HG03097 (cell line): ENCODE data around the gene ACACA.

ENCODE experiments used
- ATAC-seq: cut with Tn5 transposase; IDR thresholded peaks from one replicate; pipeline ENCODE4 v1.9.1; 2021; ENCODE audit not compliant: unreplicated experiment, low FRiP score

ACACA gene

GRCh38 chr17:37246085-37246484 is 160.6 kb downstream of the ACACA start:
- ATAC-seq = no peak

GRCh38 chr17:37240381-37240780 is 166.3 kb downstream of the ACACA start:
- no peak for ATAC-seq

- no peak for ATAC-seq
These were observed 166.8 kb downstream of the ACACA start for GRCh38 chr17:37239690-37240334.

GRCh38 chr17:37234106-37234505 is 172.5 kb downstream of the ACACA start:
- ATAC-seq = no peak

GRCh38 chr17:37233036-37233435 is 173.6 kb downstream of the ACACA start:
- ATAC-seq = no peak

GRCh38 chr17:37231887-37232286 is 174.7 kb downstream of the ACACA start:
- ATAC-seq = no peak

GRCh38 chr17:37230633-37231032 is 176.0 kb downstream of the ACACA start:
- ATAC-seq = no peak

- no peak for ATAC-seq
These were observed 181.2 kb downstream of the ACACA start for GRCh38 chr17:37225465-37225864.

- no peak for ATAC-seq
These were observed 184.8 kb downstream of the ACACA start for GRCh38 chr17:37221865-37222264.

- no peak for ATAC-seq
These were observed 186.1 kb downstream of the ACACA start for GRCh38 chr17:37220607-37220953.

GRCh38 chr17:37219876-37220606 is 186.6 kb downstream of the ACACA start:
- ATAC-seq = no peak

- no peak for ATAC-seq
These were observed 187.8 kb downstream of the ACACA start for GRCh38 chr17:37218849-37219248.

GRCh38 chr17:37214416-37214815 is 192.2 kb downstream of the ACACA start:
- ATAC-seq = no peak

- no peak for ATAC-seq
These were observed 192.7 kb downstream of the ACACA start for GRCh38 chr17:37213927-37214326.

- ATAC-seq = no peak
These were observed 194.5 kb downstream of the ACACA start for GRCh38 chr17:37212179-37212578.

- ATAC-seq = no peak
These were observed 195.5 kb downstream of the ACACA start for GRCh38 chr17:37211136-37211535.

GRCh38 chr17:37207103-37207502 is 199.5 kb downstream of the ACACA start:
- no peak for ATAC-seq

- no peak for ATAC-seq
These were observed 200.3 kb downstream of the ACACA start for GRCh38 chr17:37206299-37206698.

GRCh38 chr17:37200497-37200896 is 206.1 kb downstream of the ACACA start:
- ATAC-seq = no peak

- no peak for ATAC-seq
These were observed 209.3 kb downstream of the ACACA start for GRCh38 chr17:37197336-37197735.

GRCh38 chr17:37194208-37194607 is 212.4 kb downstream of the ACACA start:
- ATAC-seq = no peak

- ATAC-seq = no peak
These were observed 215.4 kb downstream of the ACACA start for GRCh38 chr17:37191219-37191618.
